Occipital lobe (tissue), 2 donors: ENCODE measurements around the gene FBLN1. TPM values are rescaled to one million over a fixed set of nuclear protein-coding genes. Genes with fewer than 3 reads are reported as not detected.
"Not testable (repeated sequence)": the region's sequence is repeated elsewhere in the genome, so short reads cannot be mapped to it uniquely, and the experiment has no call there.

ENCODE experiments used
- DNase-seq: peaks from one replicate; lab custom pipeline; 2025; lab: John Stamatoyannopoulos, UW
- total RNA-seq: library from RNA; depleted of rRNA; stranded (reverse); fragments of >200 nt; gene quantifications from one replicate; pipeline ENCODE4 v1.2.3, GENCODE V29; 2014

The FBLN1 gene
- total RNA-seq, 1 donor from 2014 or later, result 22.3 TPM

GRCh38 chr22:45546333-45547015 is 43.8 kb downstream of the FBLN1 start:
- no peak for DNase-seq

GRCh38 chr22:45547016-45547345 is 44.3 kb downstream of the FBLN1 start:
- no peak for DNase-seq

- no peak for DNase-seq
These were observed 45.0 kb downstream of the FBLN1 start for GRCh38 chr22:45547731-45548130.

GRCh38 chr22:45548247-45548840 is 45.7 kb downstream of the FBLN1 start:
- no peak for DNase-seq

DNA sequence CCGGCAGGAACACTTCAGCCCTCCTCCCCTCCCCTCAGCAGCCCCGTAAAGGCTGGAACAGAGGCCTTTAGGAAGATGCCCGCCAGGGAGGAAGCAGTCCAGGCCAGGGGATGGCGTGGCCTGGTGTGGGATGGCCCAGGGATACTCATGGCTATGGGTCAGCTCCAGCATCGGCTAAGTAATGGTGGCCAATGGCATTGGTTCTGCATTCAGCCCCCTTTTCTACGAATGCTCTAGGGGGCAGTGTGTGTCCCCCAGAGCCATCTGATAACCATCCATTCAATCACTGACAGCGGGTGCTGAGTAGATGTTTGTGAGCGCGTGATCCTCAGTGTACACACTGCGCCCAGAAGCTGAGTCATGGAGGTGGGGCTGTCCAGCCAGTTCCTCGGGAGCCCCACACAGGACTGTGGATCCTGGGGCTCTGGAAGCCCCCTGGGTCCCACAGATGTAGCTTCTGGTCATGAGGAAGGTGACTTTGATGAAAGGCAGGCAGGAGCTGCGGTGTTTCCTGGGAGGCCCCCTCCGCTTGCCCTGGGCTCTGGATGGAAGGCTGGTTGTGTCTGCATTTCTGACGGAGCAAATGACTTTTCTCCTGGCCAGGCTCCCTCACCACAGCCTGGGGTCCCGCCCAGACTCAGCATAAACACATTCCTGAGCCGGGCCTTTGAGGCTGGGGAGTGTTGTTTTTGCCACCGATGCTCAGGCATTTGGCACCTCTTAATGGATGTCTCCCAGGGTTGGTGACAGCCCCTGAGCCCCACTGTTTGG is 46.5 kb downstream of the FBLN1 start:
- DNase-seq, result no peak

DNA sequence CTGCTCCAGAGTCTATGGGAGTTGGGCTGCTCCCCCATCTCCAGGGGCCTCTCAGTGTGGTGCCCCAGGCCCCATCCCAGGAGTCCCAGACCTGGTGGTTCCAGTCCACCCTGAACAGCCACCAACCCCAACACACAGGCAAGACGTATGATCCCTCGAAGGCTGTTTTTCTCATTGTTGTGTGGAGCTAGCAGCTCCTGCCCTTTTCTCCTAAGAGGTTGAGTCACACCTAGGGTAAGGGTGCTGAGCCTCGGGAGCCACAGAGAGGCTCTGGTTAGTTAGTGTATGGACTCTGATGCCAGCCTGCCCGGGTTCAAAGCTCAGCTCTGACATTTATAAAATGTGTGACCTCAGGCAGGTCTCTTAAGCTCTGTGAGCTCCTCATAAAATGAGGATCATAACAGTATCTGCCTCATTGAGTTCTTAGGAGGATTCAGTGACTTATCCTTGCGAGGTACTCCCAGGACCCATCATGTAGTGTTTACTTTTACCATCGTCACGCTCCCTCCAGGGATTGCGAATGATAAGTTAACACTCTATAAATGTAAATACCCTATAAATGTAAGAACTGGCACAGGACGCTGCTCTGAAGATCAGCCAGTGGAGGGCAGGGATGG is 47.2 kb downstream of the FBLN1 start:
- DNase-seq, result no peak

DNA sequence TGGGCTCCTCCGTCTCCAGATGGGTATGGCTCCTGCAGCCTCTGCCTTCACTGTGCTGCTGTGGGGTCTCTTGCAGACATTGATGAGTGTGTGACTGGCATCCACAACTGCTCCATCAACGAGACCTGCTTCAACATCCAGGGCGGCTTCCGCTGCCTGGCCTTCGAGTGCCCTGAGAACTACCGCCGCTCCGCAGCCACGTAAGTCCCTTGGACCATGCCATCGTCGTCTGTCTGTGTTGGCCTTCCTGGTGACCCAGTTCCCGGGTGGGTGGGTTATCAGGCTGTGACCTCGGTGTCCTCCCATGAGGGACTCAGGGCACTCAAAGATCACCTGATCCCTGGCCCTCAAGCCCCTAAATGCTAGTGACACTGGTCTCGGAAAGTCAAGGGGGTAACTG is 47.7 kb downstream of the FBLN1 start:
- no peak for DNase-seq

DNA sequence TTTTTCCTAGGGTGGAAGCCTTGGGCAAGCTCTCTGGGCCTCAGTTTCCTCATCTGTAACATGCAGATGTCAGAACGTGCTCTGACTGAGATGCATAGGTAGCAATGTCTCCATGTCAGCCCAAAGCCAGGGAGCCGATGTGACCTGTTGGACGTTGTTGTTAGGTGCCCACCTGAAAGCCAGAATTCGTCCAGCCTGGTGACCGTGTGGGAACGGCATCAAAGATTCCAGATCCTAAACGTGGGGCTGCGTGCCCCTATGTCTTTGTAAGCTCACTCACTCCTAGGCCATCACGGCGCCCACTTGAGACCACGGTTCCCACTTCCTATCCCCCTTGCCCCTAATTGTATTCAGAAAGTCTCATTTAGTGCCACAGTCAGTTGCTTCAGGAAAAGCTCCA is 48.2 kb downstream of the FBLN1 start:
- no peak for DNase-seq

DNA sequence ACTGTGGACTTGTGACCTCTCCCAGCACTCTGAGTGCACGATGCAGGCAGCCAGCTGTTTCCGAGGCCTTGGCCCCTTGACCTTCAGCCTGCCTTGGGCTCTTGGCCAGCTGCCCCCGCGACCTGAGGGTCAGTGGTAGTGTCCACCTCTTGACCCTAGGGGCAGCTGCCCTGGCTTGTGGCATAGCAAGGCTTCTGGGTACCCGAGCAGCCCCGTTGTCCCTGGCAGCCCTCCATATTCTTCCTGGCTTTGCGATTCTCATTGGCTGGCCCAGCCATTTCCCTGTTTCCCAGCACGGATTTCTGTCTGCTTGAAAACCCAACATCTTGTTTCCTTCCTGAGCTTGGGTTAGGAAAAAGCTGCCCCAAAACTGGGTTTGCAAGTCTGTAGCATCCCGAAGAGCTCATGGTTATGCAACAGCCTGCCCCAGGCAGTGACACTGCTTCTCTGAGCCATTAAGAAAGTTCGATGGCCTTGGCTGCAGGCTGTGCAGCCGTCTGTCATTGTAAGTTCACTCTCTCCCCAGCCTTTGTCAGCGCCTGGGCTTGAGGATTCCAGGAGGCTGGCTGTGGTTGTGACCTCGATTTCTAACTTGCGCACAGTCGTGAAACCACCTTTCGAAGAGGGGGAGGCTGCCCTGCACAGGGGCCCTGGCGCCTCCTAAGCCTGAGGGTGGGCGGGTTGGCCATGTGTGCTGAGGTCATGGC is 48.8 kb downstream of the FBLN1 start:
- DNase-seq, result no peak

DNA sequence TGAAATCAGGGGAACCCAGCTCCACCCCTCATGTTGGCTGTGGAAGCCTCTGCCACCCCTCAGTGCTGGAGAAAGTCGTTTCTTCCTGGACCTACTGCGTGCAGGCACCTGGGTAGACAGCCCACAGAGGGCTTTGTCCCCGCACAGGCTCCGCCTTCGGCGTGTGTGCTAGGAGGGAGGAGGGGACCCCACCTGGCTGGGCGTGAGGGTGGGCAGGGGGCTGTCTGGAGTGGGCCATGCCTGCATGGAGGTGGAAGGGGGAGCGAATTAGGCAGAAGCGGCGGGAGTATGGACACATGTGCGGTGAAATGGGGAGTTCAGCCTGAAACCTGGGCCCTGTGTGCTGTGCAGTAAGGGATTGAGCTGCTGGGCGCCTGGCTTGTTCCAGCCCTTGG is 49.3 kb downstream of the FBLN1 start:
- DNase-seq, result no peak

GRCh38 chr22:45552580-45553350 is 50.1 kb downstream of the FBLN1 start:
- DNase-seq, result no peak

DNA sequence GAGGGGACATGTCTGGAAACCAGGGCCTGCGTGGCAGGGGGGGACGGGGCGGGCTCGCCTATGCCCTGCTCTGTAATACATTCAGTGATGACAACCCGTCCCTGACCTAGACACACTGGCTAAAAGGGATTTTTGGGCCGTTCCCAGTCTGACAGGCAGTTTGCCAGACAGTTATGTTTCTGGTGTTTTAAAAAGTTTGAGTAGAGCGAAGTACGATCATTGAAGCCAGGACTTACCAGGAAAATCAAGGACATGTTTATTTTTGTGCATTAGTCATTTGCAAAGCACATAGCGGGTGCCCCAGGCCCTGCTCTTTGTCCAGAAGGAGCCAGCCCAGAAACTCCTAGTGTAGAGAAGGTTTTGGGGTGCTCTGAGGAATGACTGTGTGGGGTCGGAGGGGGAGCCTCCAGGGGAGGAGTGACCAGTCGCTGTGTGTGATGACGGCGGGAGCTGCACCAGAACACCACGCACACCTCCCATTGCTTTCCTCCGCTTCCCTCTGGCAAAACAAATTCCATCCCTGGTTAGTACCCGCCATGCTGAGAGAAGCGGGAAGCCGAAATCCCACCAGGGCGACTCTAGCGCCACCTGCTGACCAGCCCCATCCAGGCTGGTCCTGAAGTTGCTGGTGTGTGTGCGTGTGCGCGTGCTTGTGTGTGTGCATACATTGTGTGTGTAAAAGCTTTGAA is 50.8 kb downstream of the FBLN1 start:
- DNase-seq, result peak; percentile 45

DNA sequence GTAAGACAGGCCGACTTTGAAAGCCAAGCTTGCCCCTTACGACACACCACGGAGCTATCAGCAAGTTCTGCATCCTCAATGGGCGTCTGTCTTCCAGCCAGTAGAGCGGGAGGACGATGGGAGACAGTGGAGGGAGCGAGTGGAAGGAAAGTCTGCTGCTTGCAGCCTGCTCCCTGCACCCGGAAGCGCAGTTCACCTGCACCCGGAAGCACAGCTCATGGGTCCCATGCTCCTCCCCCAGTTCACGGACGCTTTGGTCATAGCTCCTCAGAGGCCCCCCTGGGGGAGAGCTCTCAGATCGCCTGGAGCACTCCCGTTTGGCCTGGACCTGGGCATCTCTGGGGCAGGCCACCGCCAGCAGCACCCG is 51.3 kb downstream of the FBLN1 start:
- no peak for DNase-seq

DNA sequence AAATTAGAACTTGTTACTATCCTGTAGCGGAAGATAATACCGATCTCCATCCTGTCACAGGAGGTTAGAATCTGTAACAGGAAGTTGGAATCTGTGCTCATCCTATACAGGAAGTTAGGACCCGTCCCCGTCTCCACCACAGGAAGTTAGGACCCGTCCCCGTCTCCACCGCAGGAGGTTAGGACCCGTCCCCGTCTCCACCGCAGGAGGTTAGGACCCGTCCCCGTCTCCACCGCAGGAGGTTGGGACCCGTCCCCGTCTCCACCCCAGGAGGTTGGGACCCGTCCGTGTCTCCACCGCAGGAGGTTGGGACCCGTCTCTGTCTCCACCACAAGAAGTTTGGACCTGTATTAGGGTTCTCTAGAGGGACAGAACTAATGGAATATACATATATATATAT is 52.2 kb downstream of the FBLN1 start:
- no peak for DNase-seq

- DNase-seq, result not testable (repeated sequence)
These were observed 55.2 kb downstream of the FBLN1 start for GRCh38 chr22:45557926-45558325.

DNA sequence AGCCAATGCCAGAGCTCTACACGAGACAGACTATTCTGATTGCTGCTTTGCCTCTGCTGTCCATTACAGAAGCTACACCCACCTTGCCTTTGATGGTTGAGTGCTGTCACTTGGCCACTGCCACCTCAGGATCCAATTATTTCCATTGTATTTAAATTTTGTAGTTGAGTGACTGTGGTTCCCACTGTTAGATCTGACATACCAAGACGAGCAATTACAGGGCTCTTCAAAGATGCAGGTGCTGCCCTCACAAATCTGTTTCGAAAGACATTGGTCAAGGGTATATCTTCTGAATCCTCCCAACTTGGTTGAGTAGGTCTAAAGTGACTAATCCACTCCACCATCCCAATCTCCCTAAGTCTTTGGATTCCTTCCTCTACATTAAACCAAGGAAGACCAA is 57.4 kb downstream of the FBLN1 start:
- DNase-seq, result not testable (repeated sequence)

DNA sequence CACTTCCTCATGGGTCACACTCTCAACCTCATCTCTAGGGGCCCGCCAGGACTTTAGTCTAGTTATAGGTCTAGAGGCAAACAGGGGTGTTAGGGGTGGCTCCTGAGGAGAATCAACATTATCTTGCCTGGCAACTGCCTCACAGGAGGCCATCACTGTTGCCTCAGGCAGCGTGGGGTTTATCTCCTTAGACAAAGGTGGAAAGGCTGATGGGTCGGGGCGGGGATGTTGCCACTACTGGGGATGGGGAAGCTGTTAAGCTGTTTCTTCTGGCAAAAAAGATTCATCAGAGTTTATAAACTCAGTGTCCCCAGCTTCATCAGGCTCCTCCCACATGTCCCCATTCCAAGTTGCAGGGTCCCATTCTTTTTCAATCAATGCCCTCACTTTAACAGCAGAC is 58.1 kb downstream of the FBLN1 start:
- not testable (repeated sequence) for DNase-seq

DNA sequence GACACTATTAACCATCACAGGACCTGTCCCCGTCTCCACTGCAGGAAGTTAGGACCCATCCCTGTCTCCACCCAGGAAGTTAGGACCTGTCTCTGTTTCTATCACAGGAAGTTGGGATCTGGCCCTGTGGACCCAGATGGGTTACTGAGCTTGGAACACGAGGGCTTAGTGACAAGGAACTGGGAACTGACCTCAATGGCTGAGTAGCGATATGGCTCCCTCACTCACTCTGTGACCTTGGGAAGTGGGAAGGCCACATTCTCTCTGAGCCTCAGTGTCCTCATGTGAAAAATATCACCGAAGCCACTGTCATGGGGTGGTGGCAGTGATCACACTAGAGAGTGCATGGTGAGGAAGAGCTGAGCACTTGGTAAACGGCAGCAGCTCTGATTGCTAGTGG is 59.4 kb downstream of the FBLN1 start:
- DNase-seq, result no peak

- DNase-seq, result no peak
These were observed 60.1 kb downstream of the FBLN1 start for GRCh38 chr22:45562537-45563361.
